Naive thymus-derived CD4-positive, alpha-beta T cell (primary cell): ENCODE data around the gene TXNRD3. TPM values are rescaled to one million over a fixed set of nuclear protein-coding genes. Genes with fewer than 3 reads are reported as not detected.

Experiments used
- polyA plus RNA-seq, 2 donors: library from polyadenylated mRNA; unstranded; fragments of 300-500 nt; fragmentation: Illumina TruSeq; gene quantifications; one replicate each; pipeline ENCODE4 v1.2.3, GENCODE V29; 2021
- total RNA-seq, 6 experiments: library from RNA in 5 of 6; stranded (reverse) in 5 of 6; gene quantifications; 1 replicate in 5 of 6; 2 replicates in 1 of 6; pipeline ENCODE4 v1.2.3 and lab custom pipeline; 2021 to 2026

TXNRD3 gene
- total and polyA plus RNA-seq, 7 experiments from 2014 or later: 0.46 to 4.8 (median 4.3) TPM

Other genes with a start within 250 kb of the TXNRD3 start
- 10 to 100 TPM; 33.7 to 71.9 (median 67.6) TPM for gene ZXDC, start 179.2 kb downstream of the TXNRD3 start, total RNA-seq
- gene ZXDC, start 179.2 kb downstream of the TXNRD3 start, polyA plus RNA-seq: 10 to 100 TPM; 10.3 to 24.1 TPM
- not detected for gene UROC1, start 137.4 kb downstream of the TXNRD3 start, total RNA-seq
- not detected for gene UROC1, start 137.4 kb downstream of the TXNRD3 start, polyA plus RNA-seq
- gene CHST13, start 131.0 kb downstream of the TXNRD3 start, total RNA-seq: 1 to 10 TPM in 1 of 5 experiments, under 1 TPM in 3, not detected in 1; 0.21 to 3.8 (median 0.54) TPM
- gene CHST13, start 131.0 kb downstream of the TXNRD3 start, polyA plus RNA-seq: not detected
- gene C3orf22, start 96.2 kb downstream of the TXNRD3 start, total RNA-seq: not detected
- gene C3orf22, start 96.2 kb downstream of the TXNRD3 start, polyA plus RNA-seq: not detected
- 10 to 100 TPM in 3 of 5 experiments, 1 to 10 TPM in 2; 5.4 to 14.0 (median 10.0) TPM for gene CHCHD6, start 49.1 kb upstream of the TXNRD3 start, total RNA-seq
- gene CHCHD6, start 49.1 kb upstream of the TXNRD3 start, polyA plus RNA-seq: 10 to 100 TPM; 11.0 to 15.1 TPM